ENCODE data around the gene UGT1A9. TPM values are rescaled to one million over a fixed set of nuclear protein-coding genes. Genes with fewer than 3 reads are reported as not detected.

The UGT1A9 gene
- total RNA-seq, 4 donors from 2014 or later, result not detected

DNA sequence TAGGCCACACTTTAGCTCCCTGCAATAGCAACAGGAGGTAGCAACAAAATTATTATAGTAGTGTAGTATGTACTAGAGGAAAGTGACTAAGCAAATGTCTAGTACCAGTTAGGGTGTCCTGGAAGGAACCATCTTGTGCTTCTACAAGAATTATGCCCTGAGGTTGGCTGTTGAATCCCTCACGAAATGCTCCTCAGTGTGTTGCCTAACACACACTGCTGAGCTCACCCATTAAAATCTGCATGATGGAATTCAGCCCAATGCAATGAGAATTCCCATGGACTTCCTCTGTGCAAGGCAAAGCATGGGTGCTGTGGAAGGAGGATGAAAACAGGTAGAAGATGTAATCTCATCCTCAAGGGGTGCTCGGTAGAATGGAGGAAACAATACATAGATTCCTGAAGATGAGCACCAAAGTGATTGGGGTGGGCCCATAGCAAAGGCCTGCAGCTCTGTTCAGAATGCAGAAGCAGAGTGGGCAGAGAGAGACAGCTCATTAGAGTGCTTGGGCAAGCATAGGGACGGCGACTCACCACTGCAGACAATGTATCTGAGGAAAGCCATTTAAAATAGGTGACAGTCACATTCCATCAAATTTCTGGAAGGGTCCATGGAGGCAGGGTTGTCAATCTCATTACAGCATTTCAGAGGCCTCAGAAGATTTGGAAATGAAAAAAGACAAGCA is 8.8 kb downstream of the UGT1A9 start:
- ATAC-seq (ENCODE audit: low FRiP score), result no peak
- TF ChIP-seq, protein P1, sequence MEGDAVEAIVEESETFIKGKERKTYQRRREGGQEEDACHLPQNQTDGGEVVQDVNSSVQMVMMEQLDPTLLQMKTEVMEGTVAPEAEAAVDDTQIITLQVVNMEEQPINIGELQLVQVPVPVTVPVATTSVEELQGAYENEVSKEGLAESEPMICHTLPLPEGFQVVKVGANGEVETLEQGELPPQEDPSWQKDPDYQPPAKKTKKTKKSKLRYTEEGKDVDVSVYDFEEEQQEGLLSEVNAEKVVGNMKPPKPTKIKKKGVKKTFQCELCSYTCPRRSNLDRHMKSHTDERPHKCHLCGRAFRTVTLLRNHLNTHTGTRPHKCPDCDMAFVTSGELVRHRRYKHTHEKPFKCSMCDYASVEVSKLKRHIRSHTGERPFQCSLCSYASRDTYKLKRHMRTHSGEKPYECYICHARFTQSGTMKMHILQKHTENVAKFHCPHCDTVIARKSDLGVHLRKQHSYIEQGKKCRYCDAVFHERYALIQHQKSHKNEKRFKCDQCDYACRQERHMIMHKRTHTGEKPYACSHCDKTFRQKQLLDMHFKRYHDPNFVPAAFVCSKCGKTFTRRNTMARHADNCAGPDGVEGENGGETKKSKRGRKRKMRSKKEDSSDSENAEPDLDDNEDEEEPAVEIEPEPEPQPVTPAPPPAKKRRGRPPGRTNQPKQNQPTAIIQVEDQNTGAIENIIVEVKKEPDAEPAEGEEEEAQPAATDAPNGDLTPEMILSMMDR (IDR thresholded peaks at IDR 0.05), result no peak
- DNase-seq (ENCODE audit: low spot score), result no peak

DNA sequence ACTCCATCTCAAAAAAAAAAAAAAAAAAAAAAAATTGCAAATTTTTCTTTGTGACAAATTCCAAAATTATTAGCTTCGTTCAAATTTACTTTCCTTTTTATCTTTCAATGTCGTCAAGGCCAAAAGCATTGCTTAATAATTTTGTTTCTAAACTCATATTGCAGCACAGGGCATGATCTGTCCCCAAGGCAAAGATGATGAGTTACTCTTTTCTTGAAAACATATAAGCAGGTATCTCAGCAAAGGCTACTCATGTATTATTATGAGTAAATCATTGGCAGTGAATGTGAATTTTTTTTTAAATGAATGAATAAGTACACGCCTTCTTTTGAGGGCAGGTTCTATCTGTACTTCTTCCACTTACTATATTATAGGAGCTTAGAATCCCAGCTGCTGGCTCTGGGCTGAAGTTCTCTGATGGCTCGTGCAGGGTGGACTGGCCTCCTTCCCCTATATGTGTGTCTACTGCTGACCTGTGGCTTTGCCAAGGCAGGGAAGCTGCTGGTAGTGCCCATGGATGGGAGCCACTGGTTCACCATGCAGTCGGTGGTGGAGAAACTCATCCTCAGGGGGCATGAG is 9.9 kb downstream of the UGT1A9 start, which contains the start of gene UGT1A7:
TSS of gene UGT1A7 (plus strand) at position 381 of the 579 bp plus-strand sequence. CDS start at position 418, 37 bp downstream.
- TF ChIP-seq, protein P1 (IDR thresholded peaks at IDR 0.05), result no peak
- DNase-seq (ENCODE audit: low spot score) (no peak), ATAC-seq (ENCODE audit: low FRiP score) (no peak)

DNA sequence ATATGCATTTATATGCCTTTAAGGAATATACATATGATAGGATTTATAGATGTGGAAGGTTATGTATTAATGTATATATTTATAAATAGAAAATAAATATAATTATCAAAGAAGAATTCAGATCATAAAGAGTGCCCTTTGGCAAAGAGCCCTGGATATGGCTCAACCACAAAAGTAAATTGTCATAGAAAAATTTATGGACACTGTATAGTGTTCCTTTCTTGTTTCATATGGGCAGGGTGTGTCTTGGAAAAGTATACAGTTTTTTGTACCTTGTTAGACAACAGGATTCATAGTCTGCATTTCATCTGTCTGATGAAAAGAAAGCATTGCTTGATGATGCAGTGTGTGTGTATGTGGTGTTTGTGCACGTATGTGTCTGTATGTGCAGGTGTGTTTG is 12.9 kb downstream of the UGT1A9 start:
- DNase-seq (ENCODE audit: low spot score), result no peak
- TF ChIP-seq, protein P1 (IDR thresholded peaks at IDR 0.05), result no peak
- no peak for ATAC-seq (ENCODE audit: low FRiP score)

DNA sequence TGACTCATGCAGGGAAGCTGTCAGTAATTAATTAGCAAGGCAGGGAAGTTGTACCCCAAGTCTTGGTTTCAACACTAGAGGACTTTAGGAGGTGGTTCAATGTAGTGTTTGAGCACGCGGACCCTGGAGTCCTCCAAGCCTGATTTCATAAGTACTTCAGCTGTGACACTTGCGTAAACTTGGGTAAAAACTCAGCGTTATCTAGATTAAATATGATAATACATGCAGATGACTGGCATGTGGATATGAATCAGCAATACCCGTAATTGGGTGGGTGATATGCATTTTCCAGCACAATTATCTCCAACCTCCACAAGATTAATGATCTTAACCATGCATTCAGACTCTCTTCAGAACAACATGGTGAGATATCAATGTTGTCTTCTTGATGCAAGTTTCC is 15.2 kb downstream of the UGT1A9 start:
- ATAC-seq (ENCODE audit: low FRiP score) (no peak), DNase-seq (ENCODE audit: low spot score) (no peak)
- TF ChIP-seq, protein P1 (IDR thresholded peaks at IDR 0.05), result no peak

DNA sequence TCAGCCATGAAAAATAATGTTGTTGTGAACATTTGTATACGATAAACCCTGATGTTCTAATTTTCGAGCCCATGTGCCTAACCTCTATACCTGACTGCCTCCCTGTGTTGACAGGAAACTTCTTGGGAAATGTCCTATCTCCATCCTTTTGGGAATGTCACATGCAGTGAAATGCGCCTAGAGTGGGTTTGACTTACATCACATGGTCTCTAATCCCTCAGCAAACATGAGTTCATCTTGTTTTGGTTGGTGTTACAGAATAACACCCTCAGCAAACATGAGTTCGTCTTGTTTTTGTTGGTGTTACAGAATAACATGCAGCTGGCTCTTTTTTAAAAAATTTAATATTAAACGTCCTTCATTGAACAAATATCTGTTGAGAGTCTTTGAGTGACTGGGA is 16.6 kb downstream of the UGT1A9 start:
- TF ChIP-seq, protein P1 (IDR thresholded peaks at IDR 0.05), result no peak
- ATAC-seq (ENCODE audit: low FRiP score) (no peak), DNase-seq (ENCODE audit: low spot score) (no peak)

DNA sequence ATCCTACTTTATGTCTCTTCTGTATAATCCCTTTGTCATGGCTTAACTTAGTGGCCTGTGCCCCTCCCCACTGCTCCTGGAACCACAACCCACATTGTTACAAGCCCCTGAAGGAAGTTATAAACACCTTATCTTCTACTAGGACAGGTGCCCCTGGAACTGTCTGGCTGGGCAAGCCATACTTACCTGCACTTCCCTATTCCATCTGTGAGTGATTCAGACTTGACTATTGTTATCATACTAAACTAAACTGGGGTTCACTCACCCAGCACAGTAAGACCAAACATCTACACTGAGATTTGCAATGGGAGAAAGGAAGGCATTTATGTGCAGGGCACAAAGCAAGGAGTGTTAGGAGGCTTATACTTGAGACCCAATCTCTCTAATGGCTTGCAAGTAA is 17.3 kb downstream of the UGT1A9 start:
- TF ChIP-seq, protein P1 (IDR thresholded peaks at IDR 0.05), result no peak
- DNase-seq (ENCODE audit: low spot score), result no peak
- ATAC-seq (ENCODE audit: low FRiP score), result no peak

DNA sequence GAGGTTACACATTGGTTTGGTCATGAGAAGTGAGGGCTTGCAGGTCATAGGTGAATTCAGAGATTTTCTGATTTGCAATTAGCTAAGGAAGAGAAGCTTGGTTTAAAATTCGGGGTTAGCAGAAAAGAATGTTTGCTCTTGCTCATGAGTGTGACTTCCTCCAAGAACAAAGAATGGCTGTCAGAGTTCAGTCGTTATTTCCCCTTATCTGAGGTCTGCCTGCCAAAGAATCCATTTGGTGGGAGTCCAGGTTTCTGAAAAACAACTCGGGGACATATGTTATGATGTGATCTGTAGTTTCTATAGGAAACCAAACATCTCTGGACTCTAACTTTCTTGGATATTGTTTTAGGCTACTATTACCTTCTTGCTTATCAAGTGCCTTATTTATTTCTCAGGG is 17.8 kb downstream of the UGT1A9 start:
- ATAC-seq (ENCODE audit: low FRiP score) (no peak), DNase-seq (ENCODE audit: low spot score) (no peak)
- TF ChIP-seq, protein P1 (IDR thresholded peaks at IDR 0.05), result no peak

All from omental fat pad (tissue), 4 donors.